HG02642 (cell line): ENCODE measurements around the gene NOTCH3.

Experiments
- ATAC-seq: cut with Tn5 transposase; IDR thresholded peaks from one replicate; pipeline ENCODE4 v1.9.1; 2021; ENCODE audit warnings: mild to moderate bottlenecking; ENCODE audit not compliant: unreplicated experiment, poor library complexity

The NOTCH3 gene

GRCh38 chr19:15128162-15128770 is 72.5 kb downstream of the NOTCH3 start:
- ATAC-seq, result no peak

GRCh38 chr19:15126131-15126910 is 74.5 kb downstream of the NOTCH3 start:
- ATAC-seq, result no peak

DNA sequence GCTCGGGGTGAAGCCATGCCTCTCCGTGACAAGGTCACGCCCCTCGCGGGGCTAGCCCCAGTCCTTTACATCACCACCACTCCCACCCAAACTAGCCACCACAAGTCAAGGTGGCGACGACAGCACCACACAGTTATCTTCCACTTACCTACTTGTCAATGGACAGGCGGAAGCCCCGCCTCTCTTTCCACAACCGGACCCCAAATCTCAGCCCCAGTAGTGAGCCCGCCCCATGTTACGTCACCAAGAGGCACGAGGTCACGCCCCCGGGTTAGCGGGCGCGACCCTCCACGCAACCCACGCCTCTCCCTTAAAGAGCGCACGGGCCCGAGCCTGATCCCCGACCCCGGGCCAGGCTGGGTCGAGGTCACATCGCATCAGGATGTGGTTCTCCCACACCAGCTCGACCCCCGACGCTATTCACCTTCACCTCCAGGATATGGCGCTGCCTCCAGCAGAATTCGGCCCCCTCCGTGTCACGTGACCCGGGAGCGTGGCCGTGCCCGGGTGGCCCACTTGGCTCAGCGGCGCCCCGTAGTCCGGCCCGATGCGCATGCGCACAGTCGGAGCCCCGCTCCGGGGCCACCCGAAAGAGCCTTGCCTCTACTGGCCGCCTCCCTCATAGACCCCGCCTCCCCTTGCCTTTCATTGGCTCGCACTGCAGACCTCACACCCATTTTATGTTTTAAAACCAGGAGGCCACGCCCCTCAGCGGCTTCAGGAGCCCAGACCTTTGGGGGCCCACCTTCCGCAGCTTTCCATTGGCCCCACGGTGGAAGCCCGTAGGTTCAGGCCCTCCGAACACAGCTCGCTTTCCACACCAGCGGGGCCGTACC is 75.3 kb downstream of the NOTCH3 start:
- peak; percentile 92 for ATAC-seq

DNA sequence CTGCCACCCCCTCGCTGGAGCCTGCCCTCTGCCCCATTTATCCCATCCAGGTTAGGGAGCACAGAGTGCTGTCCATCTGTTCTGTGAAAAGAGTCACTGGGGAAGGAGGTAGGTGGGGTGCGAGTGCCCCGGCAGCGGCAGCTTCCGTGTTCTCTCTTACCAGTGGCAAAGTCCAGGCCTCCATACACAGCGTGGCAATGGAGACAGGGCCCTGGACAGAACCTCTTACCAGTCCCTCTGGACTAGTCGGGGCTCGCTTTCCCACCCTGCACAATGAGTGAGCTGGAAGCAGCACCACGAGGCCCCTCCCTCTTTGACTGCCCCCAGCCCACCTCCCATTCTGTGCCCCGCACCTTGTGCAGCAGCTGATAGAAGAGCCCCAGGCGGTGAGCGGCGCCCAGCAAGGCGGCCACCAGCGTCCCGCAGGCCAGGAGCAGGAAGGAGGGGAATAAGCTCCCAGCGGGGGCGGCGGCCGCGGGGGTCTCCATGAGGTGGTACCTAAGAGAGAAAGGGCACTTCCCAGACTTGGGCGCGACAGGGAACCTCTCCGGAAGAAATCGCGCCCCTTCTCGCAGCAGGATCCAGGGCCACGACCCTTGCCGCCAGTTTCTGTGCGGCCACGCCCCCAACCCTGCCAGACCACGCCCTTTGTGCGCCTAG is 76.1 kb downstream of the NOTCH3 start:
- peak; percentile 1 for ATAC-seq

GRCh38 chr19:15123900-15124299 is 76.9 kb downstream of the NOTCH3 start:
- ATAC-seq, result no peak

DNA sequence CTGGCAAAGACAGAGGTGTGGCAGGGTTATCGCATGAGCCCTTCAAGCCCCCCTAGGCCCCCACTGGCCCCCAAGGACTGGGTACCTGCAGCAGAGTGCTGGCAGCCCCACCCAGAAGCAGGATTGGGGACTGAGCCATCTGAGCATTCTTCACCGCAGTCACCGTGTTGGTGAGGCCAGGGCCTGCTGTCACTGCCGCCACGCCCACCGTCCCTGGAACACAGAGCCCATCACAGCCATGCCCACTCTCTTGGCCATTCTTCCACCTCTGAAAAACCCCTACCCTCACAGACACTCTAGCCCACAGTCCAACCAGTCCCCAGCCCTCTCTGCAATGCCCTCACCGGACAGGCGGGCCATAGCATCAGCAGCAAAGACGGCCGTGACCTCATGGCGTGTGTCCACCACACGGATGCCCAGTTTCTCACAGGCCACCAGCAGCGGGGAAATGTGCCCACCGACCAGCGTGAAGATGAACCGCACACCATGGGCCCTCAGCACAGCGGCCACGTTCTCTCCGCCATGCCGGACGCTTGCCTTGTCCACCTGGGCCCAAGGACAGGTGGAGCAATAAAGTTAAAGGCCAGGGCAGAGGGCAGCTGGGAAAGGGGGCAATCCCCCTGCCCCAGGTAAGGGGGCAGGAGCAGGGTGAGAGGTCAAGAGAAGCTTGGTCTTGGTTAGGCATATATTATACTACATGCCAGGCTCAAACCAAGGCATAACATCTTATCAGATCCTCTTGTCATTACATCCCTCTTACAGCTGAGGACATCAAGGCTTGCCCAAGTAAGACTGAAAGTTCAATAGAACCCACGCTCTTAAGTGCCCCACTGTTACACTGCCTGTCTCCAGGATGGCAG is 77.5 kb downstream of the NOTCH3 start:
- no peak for ATAC-seq

- no peak for ATAC-seq
Measured at GRCh38 chr19:15122331-15123030, 78.3 kb downstream of the NOTCH3 start.

DNA sequence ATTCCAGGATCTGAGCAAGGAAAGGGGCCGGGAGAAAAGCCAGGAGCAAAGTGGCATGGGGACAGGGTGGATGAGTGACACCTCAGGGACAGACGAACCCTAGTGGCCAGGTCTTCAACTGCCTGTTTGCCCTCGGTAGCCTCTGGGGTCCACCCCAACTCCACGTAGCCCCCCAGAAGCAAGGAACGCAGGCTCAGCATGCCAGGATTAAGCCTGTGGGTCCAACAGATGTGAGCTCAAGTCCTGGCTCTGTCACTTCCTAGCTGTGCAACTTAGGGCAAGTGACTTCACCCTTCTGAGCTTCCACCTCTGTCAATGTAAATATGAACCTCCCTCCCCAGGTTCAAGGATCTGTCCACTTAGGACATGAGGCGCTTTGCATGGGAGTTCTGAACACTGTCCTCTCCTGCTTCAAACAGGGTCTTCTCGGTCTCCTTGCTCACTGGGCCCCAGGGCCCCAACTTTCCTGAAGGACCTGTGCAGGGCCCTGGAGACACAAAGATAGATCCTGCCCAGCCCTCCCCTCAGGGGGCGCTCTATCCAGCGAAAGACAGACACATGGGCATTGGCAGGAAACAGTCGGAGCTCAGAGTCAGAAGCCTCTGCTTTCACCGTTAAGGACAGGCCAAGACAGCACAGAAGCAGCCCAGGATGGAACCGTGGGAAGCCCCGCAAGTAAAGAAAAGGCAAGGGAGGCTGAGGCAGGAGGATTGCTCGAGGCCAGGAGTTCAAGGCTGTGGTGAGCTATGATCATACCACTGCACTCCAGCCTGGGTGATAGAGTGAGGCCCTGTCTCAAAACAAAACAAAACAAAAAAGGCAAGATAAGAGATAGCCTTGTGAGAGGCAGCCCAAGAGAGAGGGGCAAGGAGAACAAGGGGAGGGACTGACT is 80.4 kb downstream of the NOTCH3 start:
- ATAC-seq, result no peak

DNA sequence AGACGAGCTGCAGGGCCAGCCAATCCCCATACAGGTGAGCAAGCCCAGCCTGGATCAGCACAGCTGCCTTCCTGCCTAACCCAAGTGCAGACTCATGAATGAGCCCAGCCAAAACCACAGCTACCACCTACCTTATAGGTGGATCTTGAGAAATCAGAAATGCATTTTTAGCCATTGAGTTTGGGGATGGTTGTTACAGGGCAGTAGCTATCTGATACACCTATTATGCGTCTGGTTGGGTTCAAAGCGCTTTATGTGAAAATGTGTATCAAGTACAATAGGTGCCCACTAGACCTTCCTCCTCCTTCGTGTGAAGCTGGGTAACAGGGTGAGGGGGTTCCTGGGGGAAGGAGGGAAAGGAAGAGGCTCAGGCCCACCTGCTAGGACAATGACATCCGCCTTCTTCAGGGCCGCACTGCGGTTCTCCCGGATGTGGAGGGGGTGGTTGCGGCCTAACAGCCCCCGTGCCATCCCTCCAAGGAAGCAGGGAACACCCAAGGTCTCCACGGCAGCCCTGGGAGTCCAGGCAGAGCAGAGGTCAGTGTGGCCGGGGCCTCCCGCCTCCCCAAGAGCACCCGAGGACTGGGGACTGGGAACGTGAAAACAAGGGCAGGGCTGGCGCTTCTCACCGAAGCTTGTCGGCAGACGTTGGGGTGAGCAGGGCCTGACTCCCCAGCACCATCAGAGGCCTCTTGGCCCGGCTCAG is 81.9 kb downstream of the NOTCH3 start:
- ATAC-seq, result no peak

GRCh38 chr19:15118248-15118647 is 82.5 kb downstream of the NOTCH3 start:
- ATAC-seq, result no peak

- no peak for ATAC-seq
Measured at GRCh38 chr19:15116856-15117255, 83.9 kb downstream of the NOTCH3 start.

- ATAC-seq, result no peak
Measured at GRCh38 chr19:15115762-15116615, 84.8 kb downstream of the NOTCH3 start.

- no peak for ATAC-seq
Measured at GRCh38 chr19:15115080-15115479, 85.7 kb downstream of the NOTCH3 start.

- no peak for ATAC-seq
Measured at GRCh38 chr19:15114153-15114540, 86.6 kb downstream of the NOTCH3 start.

DNA sequence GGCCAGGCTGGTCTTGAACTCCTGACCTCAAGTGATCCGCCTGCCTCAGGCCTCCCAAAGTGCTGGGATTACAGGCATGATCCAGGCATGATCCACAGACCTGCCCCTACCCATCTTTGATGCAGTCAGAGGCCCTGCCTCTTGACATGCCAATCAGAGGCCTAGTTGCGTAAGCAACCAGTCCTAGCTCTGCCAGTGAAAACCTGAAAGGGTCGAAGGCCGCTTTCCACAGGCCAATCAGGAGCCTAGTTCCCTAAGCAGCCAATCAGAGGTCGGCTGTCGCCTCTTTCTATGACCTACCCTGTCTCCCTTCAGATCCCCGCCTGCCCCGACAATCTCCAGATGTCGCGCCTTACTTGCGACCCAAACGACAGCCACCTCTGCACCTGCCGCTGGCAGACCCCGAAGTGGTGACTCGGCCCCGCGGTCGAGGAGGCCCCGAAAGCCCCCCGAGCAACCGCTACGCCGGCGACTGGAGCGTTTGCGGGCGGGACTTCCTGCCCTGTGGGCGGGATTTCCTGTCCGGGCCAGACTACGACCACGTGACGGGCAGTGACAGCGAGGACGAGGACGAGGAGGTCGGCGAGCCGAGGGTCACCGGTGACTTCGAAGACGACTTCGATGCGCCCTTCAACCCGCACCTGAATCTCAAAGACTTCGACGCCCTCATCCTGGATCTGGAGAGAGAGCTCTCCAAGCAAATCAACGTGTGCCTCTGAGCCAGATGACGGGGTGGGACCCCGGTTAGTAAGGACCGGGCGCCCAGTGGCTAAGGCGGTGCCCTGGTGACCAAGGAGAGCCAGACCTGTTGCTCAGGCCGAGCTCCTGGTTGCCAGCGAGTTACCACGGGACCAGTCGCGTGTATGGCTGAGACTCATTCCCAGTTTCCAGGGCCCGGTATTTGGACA is 87.3 kb downstream of the NOTCH3 start:
- no peak for ATAC-seq

GRCh38 chr19:15112385-15112784 is 88.4 kb downstream of the NOTCH3 start:
- ATAC-seq, result no peak
